Renal cortex interstitium (tissue), 11 donors: ENCODE measurements around the gene HS3ST1. TPM values are rescaled to one million over a fixed set of nuclear protein-coding genes. Genes with fewer than 3 reads are reported as not detected.
"Not testable (repeated sequence)": the region's sequence is repeated elsewhere in the genome, so short reads cannot be mapped to it uniquely, and the experiment has no call there.

Experiments
- DNase-seq, 11 donors: peaks; one replicate each; pipeline ENCODE4 v3.0.0-alpha.2; 2013; ENCODE audit warnings: low read depth in 9 of 11, low spot score in 4 of 11; ENCODE audit errors: extremely low read depth in 1 of 11
- polyA plus RNA-seq, 3 donors: library from polyadenylated mRNA; unstranded; fragments of 120-200 nt; gene quantifications; one replicate each; pipeline ENCODE4 v1.2.1, GENCODE V29; 2013; ENCODE audit not compliant: insufficient read length in 3 of 3

HS3ST1 gene
- polyA plus RNA-seq, 3 donors: 0.48 to 1.4 (median 1.3) TPM

DNA sequence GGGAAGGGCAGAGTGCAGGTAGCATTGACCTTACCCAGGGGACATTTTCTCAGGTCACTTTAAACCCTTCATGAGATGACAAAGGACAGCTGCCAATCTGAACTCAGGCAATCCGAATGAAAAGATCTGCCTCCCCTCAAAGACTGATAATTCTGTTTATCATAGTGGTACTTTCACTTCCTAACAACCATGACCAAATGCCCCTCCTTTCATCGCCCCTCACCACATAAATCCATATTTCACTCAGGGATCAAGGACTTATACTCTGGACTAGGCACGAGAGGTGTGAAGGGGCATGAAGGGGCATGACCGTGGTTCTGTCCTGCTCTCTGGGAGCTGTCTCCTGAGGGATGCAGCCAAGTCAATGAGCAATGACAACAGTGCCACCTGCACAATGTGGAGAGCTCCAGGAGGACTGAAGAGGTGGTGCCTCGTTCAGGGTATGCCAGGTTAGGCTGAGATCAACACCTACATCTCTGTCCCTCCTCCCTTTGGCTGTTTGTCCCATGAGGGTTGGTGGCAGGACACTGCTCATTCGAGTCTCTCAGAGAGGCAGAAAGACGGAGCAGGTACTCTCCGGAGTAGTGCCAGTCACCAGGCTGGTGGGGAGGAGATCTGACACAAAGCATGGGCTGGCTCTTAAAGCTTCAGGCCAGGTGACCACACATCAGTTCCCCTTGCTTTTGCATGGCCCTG lies 12.5 kb downstream of the HS3ST1 start:
- no peak for DNase-seq

DNA sequence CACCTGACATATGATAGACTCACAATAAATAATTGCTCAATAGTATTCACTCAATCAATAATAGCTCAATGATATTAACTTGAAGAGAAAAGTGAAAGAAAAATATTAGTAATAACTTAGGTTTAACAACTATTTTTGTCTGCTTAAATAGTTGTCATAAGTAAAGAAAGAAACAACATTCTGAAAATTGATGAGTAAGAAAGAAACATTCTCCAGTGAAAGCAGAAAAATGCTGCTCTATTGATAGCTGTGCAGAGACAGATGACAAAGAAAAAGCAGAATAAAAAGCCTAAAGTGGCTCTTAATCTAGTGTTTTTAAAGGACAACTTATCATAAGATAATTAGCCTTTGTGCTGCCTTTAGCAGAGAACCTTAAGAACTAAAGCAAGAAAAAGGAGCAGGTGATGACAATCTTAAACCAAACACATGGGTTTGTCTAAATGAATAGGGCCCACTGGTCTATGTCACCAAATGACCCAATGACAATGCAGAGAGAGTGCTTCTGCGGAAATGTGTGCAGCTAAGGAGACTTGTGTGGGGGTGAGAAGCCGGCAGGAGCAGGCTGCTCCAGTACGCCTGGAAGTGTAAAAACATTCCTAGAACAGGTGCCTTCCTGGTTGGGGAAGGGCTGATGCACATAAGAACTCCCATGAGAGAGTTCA lies 13.2 kb downstream of the HS3ST1 start:
- no peak for DNase-seq

DNA sequence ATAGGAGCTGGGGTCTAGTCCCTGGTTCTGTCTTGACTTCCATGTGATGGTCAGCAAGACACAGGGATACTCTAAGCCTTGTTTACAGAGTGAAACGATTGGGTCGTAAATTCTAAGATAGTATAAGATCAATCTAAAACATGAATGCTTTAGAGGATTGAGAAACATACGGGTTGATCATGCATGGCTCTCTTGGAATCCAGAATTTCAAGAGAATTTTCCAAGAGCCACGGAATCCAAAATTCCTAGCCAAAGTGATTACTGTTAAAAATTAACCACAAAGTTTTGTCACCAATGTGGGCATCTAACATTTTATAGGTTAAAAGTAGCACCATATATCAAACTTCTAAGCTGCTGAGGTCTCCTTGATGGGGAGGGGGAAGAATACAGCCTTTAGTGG lies 16.5 kb downstream of the HS3ST1 start:
- DNase-seq: no peak

DNA sequence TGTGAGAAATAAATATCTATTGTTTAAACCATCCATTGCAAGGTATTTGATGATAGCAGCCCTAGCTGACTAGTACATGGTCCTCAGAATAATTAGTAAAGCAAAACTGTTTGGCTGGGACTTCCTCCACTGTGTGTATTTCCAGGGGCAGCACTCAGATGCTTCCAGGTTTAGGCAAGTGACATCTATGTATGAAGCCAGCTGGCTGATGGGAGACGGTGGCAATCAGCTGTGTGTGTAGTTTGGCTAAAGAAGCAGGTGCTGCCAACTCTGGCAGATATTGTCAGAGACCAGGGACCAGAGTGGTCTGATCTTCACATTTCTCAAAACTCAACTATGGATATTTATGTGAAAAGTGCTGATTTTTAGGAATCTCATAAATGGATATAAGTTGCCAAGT lies 19.1 kb downstream of the HS3ST1 start:
- no peak for DNase-seq

DNA sequence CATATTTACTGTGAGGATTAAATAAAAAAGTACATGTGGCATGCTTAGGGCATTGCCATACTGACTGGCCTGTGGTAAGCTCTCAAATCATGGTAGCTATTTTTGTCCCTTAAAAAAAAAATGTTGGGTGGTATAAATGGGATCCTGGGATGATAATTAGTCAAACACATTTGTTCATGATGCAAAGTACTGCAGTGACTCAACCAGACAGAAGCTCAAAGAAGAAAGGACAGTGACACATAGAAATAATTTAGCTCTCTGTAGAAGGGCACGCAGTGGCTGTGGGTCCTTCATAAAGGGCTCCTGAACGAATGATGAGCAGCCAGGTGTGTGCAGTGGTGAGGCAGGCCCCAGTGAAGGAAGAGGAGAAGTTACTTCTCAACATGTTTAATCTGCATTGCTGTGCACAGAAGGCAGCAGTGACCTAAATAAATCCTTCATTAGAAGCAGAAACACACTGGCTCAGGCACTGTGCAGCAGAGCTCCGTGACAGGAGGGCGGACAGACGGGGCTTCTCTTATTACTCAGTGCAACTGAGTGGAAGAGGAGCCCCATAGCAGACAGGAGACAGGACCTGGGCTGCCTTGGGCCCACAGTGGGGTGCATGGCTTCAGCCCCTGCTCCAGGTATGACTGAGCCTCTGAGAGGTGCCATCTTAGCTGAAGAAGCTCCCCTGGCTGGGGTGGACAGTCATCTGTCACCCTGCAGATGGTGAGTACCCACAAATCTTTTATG lies 20.3 kb downstream of the HS3ST1 start:
- no peak for DNase-seq

DNA sequence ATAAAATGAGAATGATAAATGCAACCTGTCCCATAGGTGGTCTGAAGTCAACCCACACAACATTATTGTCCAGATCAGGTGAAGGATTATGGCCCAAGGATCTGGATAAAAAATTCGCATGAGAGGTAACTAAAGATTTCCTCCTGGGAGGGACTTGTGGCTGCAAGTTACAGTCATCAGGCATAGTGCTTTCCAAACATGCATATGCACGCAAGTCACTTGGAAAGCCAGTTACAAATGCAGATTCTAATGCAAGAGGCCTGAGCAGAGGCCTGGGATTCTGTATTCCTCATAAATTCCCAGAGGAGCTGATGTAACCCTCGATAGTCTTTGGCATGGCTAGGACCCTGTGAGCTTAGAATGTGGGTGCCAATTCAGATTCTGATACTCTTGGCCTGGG lies 21.1 kb downstream of the HS3ST1 start:
- DNase-seq: no peak

DNA sequence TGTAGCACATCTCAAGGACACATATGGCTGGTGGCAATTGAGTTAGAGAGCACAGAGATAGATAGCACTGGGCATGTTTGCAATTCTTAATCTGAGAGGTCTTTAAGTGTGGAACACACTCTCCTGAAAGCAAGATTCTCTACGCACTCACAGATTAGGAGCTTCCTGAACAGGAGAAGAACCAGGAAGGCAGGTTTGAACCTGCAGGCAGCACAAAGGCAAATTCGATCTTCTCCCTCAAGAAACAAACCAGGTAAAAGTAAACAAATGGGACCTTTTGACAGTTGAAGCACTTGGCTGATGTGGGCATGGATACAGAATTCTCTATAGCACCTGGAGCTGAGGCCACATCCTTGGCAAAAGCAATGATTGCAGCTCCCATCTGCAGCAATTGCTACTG lies 24.3 kb downstream of the HS3ST1 start:
- no peak for DNase-seq

DNA sequence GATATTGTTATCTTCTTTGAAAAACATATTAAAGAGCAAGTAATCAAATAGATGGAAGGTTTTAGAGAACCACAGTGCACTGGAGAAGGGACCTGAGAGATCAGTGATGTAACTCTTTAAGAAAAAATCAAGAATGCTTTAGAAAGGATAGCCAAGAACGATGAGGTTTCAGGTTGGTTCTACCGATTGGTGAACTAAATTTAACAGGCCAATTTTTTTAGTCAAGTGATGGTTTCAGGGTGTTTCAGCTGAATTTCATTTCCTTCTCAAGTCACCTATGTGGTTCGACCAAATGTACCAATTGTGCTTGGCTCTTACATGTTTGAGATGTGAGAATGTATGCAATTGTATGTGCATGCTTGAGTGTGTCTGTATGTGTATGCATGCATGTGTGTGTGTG lies 26.5 kb downstream of the HS3ST1 start:
- no peak for DNase-seq

DNA sequence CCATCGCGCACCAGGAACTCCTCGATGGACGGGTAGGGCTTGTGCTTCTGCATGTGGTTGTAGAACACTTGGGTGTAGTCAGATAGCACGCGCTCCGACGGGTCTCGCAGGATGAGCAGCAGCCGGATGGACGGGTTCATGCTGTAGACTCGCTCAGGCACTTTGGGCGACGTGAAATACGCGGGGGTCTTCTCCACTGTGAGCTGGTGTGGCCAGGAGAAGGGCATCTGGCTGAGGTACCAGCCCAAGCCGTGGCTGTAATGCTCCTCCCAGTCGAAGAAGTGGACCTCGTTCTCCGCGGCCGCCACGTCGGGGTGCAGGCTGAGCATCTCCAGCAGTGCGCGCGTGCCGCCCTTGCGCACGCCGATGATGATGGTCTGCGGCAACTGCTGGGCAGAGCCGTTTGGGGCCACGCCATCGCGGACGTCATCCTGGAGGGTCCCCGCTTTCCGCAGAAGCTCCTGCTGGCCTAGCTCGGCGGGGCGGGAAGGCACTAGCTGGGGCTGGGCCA lies 29.2 kb downstream of the HS3ST1 start:
- DNase-seq: no peak

DNA sequence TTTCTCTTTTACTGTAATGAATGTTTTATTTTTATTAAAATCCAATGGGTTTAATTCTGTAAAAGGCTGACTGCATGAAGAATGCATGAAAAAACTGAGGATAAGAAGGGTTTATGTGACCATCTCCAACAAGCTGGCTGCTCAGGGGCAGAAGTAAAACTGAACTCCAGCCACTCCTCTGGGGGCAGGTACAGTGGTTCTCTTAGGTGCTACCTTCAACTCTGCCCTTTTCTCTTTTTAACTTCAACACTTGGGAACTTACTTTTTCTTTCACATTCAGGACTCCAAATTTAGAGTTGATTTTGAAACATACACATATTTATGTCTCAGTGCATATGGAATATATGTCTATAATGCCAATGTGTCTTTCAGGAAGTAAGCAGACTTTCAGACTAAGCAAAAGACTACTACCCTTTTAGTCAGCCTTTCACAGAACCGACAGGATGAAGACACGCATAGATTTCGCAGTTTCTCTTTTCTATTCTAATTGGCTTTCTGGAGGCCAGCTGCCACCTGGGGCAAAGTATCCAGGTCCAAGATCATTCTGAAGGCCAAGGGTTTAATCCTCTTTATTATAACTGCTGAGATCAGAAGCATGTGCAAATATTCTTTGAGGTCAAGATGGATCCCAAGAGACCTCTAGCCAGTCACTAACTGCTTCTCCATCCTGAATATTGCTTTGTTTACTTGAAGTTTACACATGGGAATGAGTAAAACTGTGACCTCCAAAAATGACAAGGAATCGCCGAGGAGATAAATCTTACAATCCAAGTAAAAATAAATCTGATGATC lies 30.7 kb downstream of the HS3ST1 start:
- DNase-seq: no peak

DNA sequence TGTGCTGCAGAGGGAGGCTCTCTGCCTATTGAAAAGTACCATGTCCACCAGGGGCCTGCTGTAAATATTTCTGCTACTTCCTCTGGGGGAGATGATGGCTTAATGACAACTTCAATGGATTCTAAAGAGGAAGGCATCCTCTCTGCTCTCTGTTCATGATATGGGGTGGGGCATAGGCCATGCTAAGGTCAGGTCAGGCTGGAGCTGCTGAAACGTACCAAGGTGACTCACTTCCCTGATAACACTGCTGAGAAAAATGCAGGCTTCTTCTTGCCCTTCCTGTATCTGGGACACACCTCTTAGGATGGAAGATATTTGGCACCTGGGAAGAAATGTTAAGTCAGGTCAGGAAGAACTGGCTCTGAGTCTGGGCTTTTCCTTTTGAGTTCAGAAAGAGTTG lies 31.5 kb downstream of the HS3ST1 start:
- DNase-seq: no peak

DNA sequence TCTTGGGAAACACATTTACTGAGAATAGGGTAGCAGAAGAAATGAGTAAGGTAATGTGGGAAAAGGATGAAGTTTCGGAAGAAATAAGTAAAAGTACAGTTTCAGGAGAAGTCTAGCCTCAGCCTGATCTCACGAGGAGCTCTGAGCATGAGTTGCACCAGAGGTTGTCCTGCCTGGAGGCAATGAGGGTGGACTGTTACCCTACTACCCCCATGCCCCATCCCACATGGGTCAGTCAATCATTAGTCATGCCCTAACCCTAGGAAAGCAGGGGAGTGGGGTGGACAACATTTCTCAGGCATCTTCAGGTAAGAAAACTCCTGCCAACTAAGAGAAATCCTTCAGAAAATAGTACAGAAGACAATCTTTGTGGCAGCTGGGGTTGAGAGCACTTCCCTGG lies 35.1 kb downstream of the HS3ST1 start:
- no peak for DNase-seq

DNA sequence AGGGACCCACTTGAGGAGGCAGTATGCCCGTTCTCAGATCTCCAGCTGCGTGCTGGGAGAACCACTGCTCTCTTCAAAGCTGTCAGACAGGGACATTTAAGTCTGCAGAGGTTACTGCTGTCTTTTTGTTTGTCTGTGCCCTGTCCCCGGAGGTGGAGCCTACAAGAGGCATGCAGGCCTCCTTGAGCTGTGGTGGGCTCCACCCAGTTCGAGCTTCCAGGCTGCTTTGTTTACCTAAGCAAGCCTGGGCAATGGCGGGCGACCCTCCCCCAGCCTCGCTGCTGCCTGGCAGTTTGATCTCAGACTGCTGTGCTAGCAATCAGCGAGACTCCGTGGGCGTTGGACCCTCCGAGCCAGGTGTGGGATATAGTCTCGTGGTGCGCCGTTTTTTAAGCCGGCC lies 44.6 kb downstream of the HS3ST1 start:
- not testable (repeated sequence) for DNase-seq

DNA sequence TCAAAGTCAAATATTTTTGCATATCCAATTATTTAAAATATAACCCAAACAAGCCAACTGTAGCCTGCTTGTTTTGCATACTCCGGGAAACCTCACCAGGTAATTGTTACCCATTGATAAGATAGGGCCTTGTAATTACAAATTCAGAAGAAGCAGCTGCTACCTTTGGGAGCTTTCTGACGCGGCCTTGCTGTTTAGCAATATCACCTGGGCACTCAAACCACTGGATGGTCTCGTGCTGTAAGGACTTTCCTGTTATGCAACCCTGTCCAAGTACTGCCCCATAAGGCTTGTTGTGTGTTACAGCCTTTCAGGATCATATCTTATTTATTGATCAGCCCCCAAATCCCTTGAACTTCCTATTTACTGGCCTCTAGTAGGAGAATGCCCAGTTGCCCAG lies 52.1 kb downstream of the HS3ST1 start:
- DNase-seq: no peak

DNA sequence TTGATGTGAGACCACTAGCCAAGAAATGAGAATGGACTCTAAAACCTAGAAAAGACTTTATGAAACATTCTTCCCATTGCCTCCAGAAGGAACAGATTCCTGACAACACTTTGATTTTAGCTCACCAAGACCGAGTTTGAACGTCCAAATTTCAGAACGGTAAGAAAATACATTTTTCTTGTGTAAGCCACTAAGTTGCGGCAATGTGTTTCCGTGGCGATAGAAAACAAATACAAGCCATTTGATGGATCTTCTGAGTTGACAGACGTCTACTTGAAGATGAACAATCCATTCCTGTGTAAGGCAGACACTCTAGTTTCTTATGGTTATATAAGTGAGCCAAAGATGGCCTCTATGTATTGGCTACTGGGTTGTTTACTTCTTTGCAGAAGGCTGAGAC lies 52.5 kb downstream of the HS3ST1 start:
- DNase-seq: no peak

DNA sequence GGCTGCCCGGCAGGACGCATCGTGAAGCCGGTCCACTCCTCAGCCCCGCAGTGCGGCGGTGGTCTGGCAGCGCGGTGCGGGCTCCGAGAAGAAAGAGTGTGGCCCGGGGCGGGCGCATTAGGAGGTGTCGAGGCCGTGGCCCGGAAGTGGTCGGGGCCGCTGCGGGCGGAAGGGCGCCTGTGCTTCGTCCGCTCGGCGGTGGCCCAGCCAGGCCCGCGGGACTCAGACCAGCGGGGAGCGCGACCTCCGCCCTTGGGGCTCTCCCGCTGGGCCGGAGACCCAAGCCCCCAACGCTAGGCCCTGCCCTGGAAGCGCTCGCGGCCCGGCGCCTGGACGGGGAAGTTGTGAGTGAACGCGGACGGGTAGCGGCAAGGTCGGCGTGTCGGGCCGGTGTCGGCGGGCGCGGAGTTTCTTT lies 60.0 kb downstream of the HS3ST1 start:
- no peak for DNase-seq

DNA sequence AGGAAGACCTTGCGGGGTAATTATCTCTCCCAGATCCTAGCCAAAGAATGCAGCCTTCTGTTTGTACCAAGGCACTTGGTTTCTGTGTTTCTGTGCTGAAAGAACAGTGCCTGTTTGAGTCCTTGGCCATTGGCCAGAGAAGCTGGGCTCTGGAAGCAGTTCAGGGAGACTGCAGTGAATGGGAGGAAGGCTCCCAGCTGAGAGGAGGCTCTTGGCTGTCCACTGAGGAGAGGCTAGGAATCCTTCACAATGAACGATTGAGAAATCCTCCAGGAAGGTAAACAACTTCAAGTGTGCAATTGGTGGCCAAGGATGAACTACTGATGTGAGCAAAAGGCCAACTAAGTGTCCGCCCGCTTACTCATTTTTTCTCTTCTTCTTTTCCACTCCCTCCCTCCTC lies 61.3 kb downstream of the HS3ST1 start:
- DNase-seq: peak in 3 of 11 donors; percentile 10 to 16 (median 15)

DNA sequence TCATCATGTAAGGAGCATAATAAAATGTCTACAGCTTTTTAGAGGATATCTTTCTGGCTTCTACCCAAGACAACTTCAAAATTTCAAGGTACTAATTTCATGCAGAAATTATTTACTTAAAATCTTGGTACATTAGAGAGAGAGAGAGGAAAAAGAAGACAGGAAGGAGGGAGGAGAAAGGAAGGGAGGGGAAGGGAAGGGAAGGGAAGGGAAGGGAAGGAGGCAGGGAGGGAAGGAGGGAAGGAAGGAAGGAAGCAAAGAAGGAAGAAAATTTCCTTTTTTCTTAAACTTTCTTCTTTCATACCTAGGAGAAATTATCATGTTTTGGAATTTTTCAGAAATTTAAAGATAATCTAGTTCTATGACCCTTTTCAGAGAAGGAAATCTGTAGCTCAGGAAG lies 61.8 kb downstream of the HS3ST1 start:
- DNase-seq: no peak

DNA sequence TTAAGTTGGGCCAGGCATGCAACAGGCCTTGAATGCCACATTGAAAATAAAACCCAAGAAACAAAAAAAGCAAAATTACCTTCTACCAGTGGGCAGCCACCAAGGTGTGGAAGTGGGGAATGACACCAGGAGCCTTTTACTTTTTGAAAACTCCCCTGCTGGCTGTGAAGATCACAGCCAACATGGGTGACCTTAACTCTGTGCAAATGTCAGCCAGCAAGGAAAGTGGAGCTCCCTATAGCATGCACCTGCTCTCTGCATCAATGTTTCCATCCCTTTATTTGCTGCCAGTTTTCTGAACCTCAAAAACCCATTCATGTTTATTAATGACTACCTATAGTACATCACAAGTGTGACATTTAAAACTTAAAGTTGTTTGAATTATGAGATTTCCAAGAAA lies 63.7 kb downstream of the HS3ST1 start:
- no peak for DNase-seq
